ENCODE measurements around the gene ACTL8.

ACTL8 gene

DNA sequence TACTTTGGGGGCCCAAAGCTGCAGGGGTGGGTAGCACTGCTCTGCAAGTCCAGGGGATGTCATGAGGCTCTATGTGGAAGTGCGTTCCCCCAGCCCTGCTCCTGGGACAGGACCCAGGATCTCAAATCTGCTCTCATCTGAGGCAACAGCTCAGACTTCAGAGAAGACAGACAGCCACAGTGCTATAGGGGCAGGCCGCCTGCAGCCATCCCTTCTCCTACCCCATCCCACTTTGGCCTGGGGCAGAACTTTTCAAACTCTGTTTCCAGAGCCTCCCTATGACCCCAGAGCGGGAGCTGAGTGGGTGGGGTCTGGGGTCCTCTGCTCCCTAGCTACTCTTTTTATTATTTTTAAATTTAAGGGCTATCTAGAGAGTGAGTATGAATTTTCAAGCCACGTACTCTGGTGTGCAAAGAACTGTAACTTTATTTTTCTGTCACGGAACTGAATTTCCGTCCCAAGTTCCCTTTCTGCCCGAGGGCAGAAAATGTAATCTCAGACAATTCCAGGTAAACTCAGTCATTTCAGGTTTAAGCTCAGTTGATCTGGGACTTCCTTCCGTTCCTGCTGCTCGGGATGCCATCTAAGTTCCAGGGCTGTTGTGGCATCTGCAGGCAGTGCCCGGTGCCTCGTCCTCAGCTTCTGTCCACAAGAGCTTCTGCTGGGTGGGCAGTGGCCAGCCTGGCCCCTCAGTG lies 98.3 kb downstream of the ACTL8 start:
- Histone ChIP-seq H3K4me3 (ENCODE audit: low read length) (no peak overlapping the region), H3K9me3 (ENCODE audit: control insufficient read depth, insufficient read depth, low read length) (no peaks in the 10 kb centered on the region), H3K4me1 (ENCODE audit: control insufficient read depth, insufficient read depth, low read length) (no peaks in the 10 kb centered on the region), H3K27ac (ENCODE audit: low read length) (no peak overlapping the region), H3K36me3 (ENCODE audit: control insufficient read depth, insufficient read depth, low read length) (no peaks in the 10 kb centered on the region), H3K27me3 (ENCODE audit: control insufficient read depth, insufficient read depth, low read length) (no peaks in the 10 kb centered on the region)
- DNase-seq (ENCODE audit: low read depth, low spot score), result no peak
- no CpG with 5 or more reads among the region's 11 CpGs for WGBS (ENCODE audit: insufficient coverage, insufficient read length)

- no CpG with 5 or more reads among the region's 7 CpGs for WGBS (ENCODE audit: insufficient coverage, insufficient read length)
- Histone ChIP-seq H3K36me3 (ENCODE audit: control insufficient read depth, insufficient read depth, low read length) (no peaks in the 10 kb centered on the region), H3K4me1 (ENCODE audit: control insufficient read depth, insufficient read depth, low read length) (no peaks in the 10 kb centered on the region), H3K27me3 (ENCODE audit: control insufficient read depth, insufficient read depth, low read length) (no peaks in the 10 kb centered on the region), H3K4me3 (ENCODE audit: low read length) (no peak overlapping the region), H3K9me3 (ENCODE audit: control insufficient read depth, insufficient read depth, low read length) (no peaks in the 10 kb centered on the region), H3K27ac (ENCODE audit: low read length) (no peak overlapping the region)
- DNase-seq (ENCODE audit: low read depth, low spot score), result no peak
Observed at GRCh38 chr1:17856496-17857108, 101.5 kb downstream of the ACTL8 start.

GRCh38 chr1:17857109-17857499 lies 102.0 kb downstream of the ACTL8 start:
- no peak overlapping the region for H3K27ac ChIP-seq (ENCODE audit: low read length)
- no peaks in the 10 kb centered on the region for H3K36me3 ChIP-seq (ENCODE audit: control insufficient read depth, insufficient read depth, low read length)
- DNase-seq (ENCODE audit: low read depth, low spot score), result no peak
- no peaks in the 10 kb centered on the region for H3K9me3 ChIP-seq (ENCODE audit: control insufficient read depth, insufficient read depth, low read length)
- no CpG with 5 or more reads among the region's 4 CpGs for WGBS (ENCODE audit: insufficient coverage, insufficient read length)
- no peaks in the 10 kb centered on the region for H3K27me3 ChIP-seq (ENCODE audit: control insufficient read depth, insufficient read depth, low read length)
- H3K4me1 ChIP-seq (ENCODE audit: control insufficient read depth, insufficient read depth, low read length), result no peaks in the 10 kb centered on the region
- H3K4me3 ChIP-seq (ENCODE audit: low read length), result no peak overlapping the region

GRCh38 chr1:17857996-17858395 lies 102.9 kb downstream of the ACTL8 start:
- no peaks in the 10 kb centered on the region for H3K36me3 ChIP-seq (ENCODE audit: control insufficient read depth, insufficient read depth, low read length)
- no CpG with 5 or more reads among the region's 5 CpGs for WGBS (ENCODE audit: insufficient coverage, insufficient read length)
- DNase-seq (ENCODE audit: low read depth, low spot score), result no peak
- H3K4me1 ChIP-seq (ENCODE audit: control insufficient read depth, insufficient read depth, low read length), result no peaks in the 10 kb centered on the region
- H3K27ac ChIP-seq (ENCODE audit: low read length), result no peak overlapping the region
- H3K4me3 ChIP-seq (ENCODE audit: low read length), result no peak overlapping the region
- no peaks in the 10 kb centered on the region for H3K27me3 ChIP-seq (ENCODE audit: control insufficient read depth, insufficient read depth, low read length)
- H3K9me3 ChIP-seq (ENCODE audit: control insufficient read depth, insufficient read depth, low read length), result no peaks in the 10 kb centered on the region

- Histone ChIP-seq H3K9me3 (ENCODE audit: control insufficient read depth, insufficient read depth, low read length) (no peaks in the 10 kb centered on the region), H3K27me3 (ENCODE audit: control insufficient read depth, insufficient read depth, low read length) (no peaks in the 10 kb centered on the region), H3K36me3 (ENCODE audit: control insufficient read depth, insufficient read depth, low read length) (no peaks in the 10 kb centered on the region), H3K4me1 (ENCODE audit: control insufficient read depth, insufficient read depth, low read length) (no peaks in the 10 kb centered on the region), H3K4me3 (ENCODE audit: low read length) (no peak overlapping the region), H3K27ac (ENCODE audit: low read length) (no peak overlapping the region)
- DNase-seq (ENCODE audit: low read depth, low spot score), result no peak
- 100% methylated on average over 1 of the region's 1 CpG for WGBS (ENCODE audit: insufficient coverage, insufficient read length)
Observed at GRCh38 chr1:17860812-17861211, 105.7 kb downstream of the ACTL8 start.

DNA sequence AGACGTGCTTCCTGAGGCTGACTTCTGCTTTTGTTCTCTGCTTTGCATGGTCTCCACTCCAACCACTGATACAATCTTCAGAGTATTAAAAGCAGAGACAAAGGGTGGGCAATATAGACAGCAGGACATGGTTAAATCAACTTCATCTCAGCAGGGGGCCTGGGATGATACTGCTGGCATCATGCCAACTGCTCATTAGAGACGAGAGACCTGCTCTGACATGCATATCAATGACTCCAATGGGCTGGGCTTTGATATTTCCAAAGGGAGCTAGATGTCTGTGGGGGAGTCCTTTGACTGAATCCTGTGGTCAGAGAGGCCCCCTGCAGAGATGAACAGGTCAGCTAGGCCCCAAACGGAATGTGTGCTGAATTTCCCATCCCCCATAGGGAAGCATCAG lies 106.6 kb downstream of the ACTL8 start:
- no peaks in the 10 kb centered on the region for H3K27me3 ChIP-seq (ENCODE audit: control insufficient read depth, insufficient read depth, low read length)
- no CpG with 5 or more reads among the region's 3 CpGs for WGBS (ENCODE audit: insufficient coverage, insufficient read length)
- H3K4me3 ChIP-seq (ENCODE audit: low read length), result no peak overlapping the region
- no peaks in the 10 kb centered on the region for H3K4me1 ChIP-seq (ENCODE audit: control insufficient read depth, insufficient read depth, low read length)
- DNase-seq (ENCODE audit: low read depth, low spot score), result no peak
- H3K9me3 ChIP-seq (ENCODE audit: control insufficient read depth, insufficient read depth, low read length), result no peaks in the 10 kb centered on the region
- no peaks in the 10 kb centered on the region for H3K36me3 ChIP-seq (ENCODE audit: control insufficient read depth, insufficient read depth, low read length)
- H3K27ac ChIP-seq (ENCODE audit: low read length), result no peak overlapping the region

- no CpG with 5 or more reads among the region's 2 CpGs for WGBS (ENCODE audit: insufficient coverage, insufficient read length)
- no peak for DNase-seq (ENCODE audit: low read depth, low spot score)
Observed at GRCh38 chr1:17862121-17862520, 107.0 kb downstream of the ACTL8 start.

DNA sequence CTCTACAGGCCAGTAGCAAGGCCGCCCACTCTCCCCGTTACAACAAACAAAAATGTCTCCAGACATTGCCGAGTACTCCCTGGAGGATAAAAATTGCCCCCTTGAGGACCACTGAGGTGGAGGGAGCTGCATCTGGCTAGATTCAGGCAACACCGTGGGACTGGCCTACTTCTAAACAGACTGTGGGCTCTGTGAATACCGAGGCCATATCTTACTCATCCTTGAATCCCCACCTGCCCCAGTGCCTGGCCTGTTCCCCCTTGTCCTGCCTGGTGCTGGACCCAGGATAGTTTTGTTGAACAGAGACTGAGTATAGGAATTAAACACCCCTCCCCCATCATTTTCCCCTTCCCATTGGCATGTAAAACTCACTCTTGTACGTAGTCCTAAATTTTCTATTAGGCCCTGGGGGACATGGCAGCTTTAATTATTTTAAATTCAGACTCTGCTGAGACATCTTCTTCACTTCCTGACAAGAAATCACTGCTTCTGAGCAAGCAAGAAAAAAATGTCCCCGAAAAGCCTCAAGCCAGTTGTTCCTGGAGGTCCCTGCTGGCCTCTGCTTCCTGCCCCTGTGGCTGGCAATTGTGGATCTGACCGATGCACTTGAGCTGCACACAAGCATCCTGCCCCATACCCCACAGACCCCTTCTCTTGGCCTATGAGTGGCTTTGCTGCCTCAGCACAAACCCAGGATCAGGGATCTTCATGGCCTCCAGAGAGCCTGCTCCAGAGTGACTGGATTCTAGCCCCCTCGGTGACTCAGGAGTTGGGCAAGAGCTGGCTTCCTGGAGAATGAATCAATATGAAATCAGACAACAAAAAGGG lies 111.0 kb downstream of the ACTL8 start:
- no peaks in the 10 kb centered on the region for H3K4me1 ChIP-seq (ENCODE audit: control insufficient read depth, insufficient read depth, low read length)
- no peaks in the 10 kb centered on the region for H3K36me3 ChIP-seq (ENCODE audit: control insufficient read depth, insufficient read depth, low read length)
- no peak for DNase-seq (ENCODE audit: low read depth, low spot score)
- WGBS (ENCODE audit: insufficient coverage, insufficient read length), result no CpG with 5 or more reads among the region's 9 CpGs
- H3K4me3 ChIP-seq (ENCODE audit: low read length), result no peak overlapping the region
- H3K27me3 ChIP-seq (ENCODE audit: control insufficient read depth, insufficient read depth, low read length), result no peaks in the 10 kb centered on the region
- H3K27ac ChIP-seq (ENCODE audit: low read length), result no peak overlapping the region
- H3K9me3 ChIP-seq (ENCODE audit: control insufficient read depth, insufficient read depth, low read length), result no peaks in the 10 kb centered on the region

More at GRCh38 chr1:17862121-17862520, 107.0 kb downstream of the ACTL8 start:
- Histone ChIP-seq H3K4me3 (ENCODE audit: low read length) (no peak overlapping the region), H3K36me3 (ENCODE audit: control insufficient read depth, insufficient read depth, low read length) (no peaks in the 10 kb centered on the region), H3K9me3 (ENCODE audit: control insufficient read depth, insufficient read depth, low read length) (no peaks in the 10 kb centered on the region), H3K27me3 (ENCODE audit: control insufficient read depth, insufficient read depth, low read length) (no peaks in the 10 kb centered on the region), H3K4me1 (ENCODE audit: control insufficient read depth, insufficient read depth, low read length) (no peaks in the 10 kb centered on the region), H3K27ac (ENCODE audit: low read length) (no peak overlapping the region)

DNA sequence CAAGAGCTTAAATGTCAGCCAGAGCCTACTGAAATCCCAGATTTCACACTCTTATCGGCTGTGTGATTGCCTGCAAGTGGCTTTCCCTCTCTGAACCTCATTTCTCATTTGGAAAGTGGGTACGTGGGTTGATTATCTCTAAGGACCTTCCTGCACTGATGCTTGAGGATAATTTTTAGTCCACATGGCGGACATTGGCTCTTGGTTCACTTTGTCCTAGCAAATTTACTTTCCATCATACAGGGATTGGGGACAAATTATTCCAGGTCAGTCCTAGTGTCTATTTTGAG lies 111.6 kb downstream of the ACTL8 start:
- no peaks in the 10 kb centered on the region for H3K36me3 ChIP-seq (ENCODE audit: control insufficient read depth, insufficient read depth, low read length)
- no peak overlapping the region for H3K4me3 ChIP-seq (ENCODE audit: low read length)
- H3K4me1 ChIP-seq (ENCODE audit: control insufficient read depth, insufficient read depth, low read length), result no peaks in the 10 kb centered on the region
- no CpG with 5 or more reads among the region's 3 CpGs for WGBS (ENCODE audit: insufficient coverage, insufficient read length)
- no peaks in the 10 kb centered on the region for H3K9me3 ChIP-seq (ENCODE audit: control insufficient read depth, insufficient read depth, low read length)
- no peak overlapping the region for H3K27ac ChIP-seq (ENCODE audit: low read length)
- DNase-seq (ENCODE audit: low read depth, low spot score), result no peak
- H3K27me3 ChIP-seq (ENCODE audit: control insufficient read depth, insufficient read depth, low read length), result no peaks in the 10 kb centered on the region

GRCh38 chr1:17867470-17867869 lies 112.3 kb downstream of the ACTL8 start:
- H3K27ac ChIP-seq (ENCODE audit: low read length), result no peak overlapping the region
- no peak for DNase-seq (ENCODE audit: low read depth, low spot score)
- WGBS (ENCODE audit: insufficient coverage, insufficient read length), result no CpG with 5 or more reads among the region's 8 CpGs
- no peaks in the 10 kb centered on the region for H3K27me3 ChIP-seq (ENCODE audit: control insufficient read depth, insufficient read depth, low read length)
- no peaks in the 10 kb centered on the region for H3K4me1 ChIP-seq (ENCODE audit: control insufficient read depth, insufficient read depth, low read length)
- H3K9me3 ChIP-seq (ENCODE audit: control insufficient read depth, insufficient read depth, low read length), result no peaks in the 10 kb centered on the region
- no peak overlapping the region for H3K4me3 ChIP-seq (ENCODE audit: low read length)
- no peaks in the 10 kb centered on the region for H3K36me3 ChIP-seq (ENCODE audit: control insufficient read depth, insufficient read depth, low read length)

Data from iPS DF 6.9 (cell line).